H1 (cell line): ENCODE measurements around the gene BRMS1. TPM values are rescaled to one million over a fixed set of nuclear protein-coding genes. Genes with fewer than 3 reads are reported as not detected.

Experiments used
- CTCF ChIA-PET: fragments of 300-600 bp; sonication (Branson Sonifier 250); formaldehyde crosslinking; loops from one replicate; lab custom pipeline; 2021; ENCODE audit not compliant: partially characterized antibody; lab: Charles Lee
- POLR2A ChIA-PET: fragments of 300-600 bp; sonication (Branson Sonifier 250); formaldehyde crosslinking; loops from one replicate; lab custom pipeline; 2021; ENCODE audit warnings: inconsistent platforms; ENCODE audit not compliant: partially characterized antibody; lab: Charles Lee
- DNase-seq, 2 experiments: peaks; one replicate each; pipeline versions ENCODE4 v3.0.0 to v3.0.0-alpha.2; 2010 to 2022; ENCODE audit warnings: low spot score in 2 of 2, low read depth in 1 of 2, mixed read lengths in 1 of 2
- FAIRE-seq: peaks from 2 replicates; lab custom pipeline; 2011; peaks lifted over from hg19 to GRCh38; lab: Jason Lieb, UNC
- H2AFZ ChIP-seq: 2 replicates; pipeline ENCODE4 v1.8.1; 2012; ENCODE audit warnings: low read length, inconsistent platforms
- H2AK5ac ChIP-seq: 2 replicates; pipeline ENCODE4 v1.6.1; 2013; ENCODE audit warnings: low read depth, low read length
- H2BK120ac ChIP-seq: replicated peaks from 2 replicates; pipeline ENCODE3; 2013; ENCODE audit warnings: low read depth, low read length, inconsistent platforms
- H2BK12ac ChIP-seq: 2 replicates; pipeline ENCODE4 v1.6.1; 2013; ENCODE audit warnings: low read depth, low read length
- H2BK15ac ChIP-seq: 2 replicates; pipeline ENCODE4 v1.6.1; 2013; ENCODE audit warnings: low read length
- H2BK20ac ChIP-seq: 2 replicates; pipeline ENCODE4 v1.6.1; 2013; ENCODE audit warnings: low read length
- H2BK5ac ChIP-seq: 2 replicates; pipeline ENCODE4 v1.6.1; 2013; ENCODE audit warnings: low read depth, low read length
- H3K14ac ChIP-seq: 2 replicates; pipeline ENCODE4 v1.6.1; 2013; ENCODE audit warnings: inconsistent platforms; ENCODE audit not compliant: insufficient read length
- H3K18ac ChIP-seq: 2 replicates; pipeline ENCODE4 v1.6.1; 2013; ENCODE audit warnings: low read length; ENCODE audit errors: extremely low read depth
- H3K23ac ChIP-seq: 2 replicates; pipeline ENCODE4 v1.6.1; 2013; ENCODE audit warnings: inconsistent platforms; ENCODE audit not compliant: insufficient read length
- H3K23me2 ChIP-seq: 2 replicates; pipeline ENCODE4 v1.6.1; 2013; ENCODE audit warnings: low read depth, low read length
- H3K27ac ChIP-seq: 2 replicates; pipeline ENCODE4 v1.6.1; 2011; ENCODE audit warnings: low read depth, low read length, inconsistent platforms
- H3K27me3 ChIP-seq, 4 experiments: replicated peaks in 1 of 4; 1 replicate in 1 of 4; 2 replicates in 3 of 4; pipeline versions ENCODE4 v1.6.1 to v1.8.1; 2011 to 2013; ENCODE audit warnings: low read length in 3 of 4, mild to moderate bottlenecking in 3 of 4, inconsistent platforms in 2 of 4, mixed read lengths in 2 of 4, moderate library complexity in 1 of 4; ENCODE audit not compliant: control insufficient read depth in 3 of 4, insufficient read depth in 3 of 4; ENCODE audit errors: extremely low read depth in 1 of 4
- H3K36me3 ChIP-seq, 4 experiments: 2 replicates each; pipeline versions ENCODE4 v1.6.1 to v1.8.1; 2011 to 2013; ENCODE audit warnings: mild to moderate bottlenecking in 4 of 4, low read length in 3 of 4, moderate library complexity in 2 of 4, control low read depth in 1 of 4, inconsistent platforms in 1 of 4; ENCODE audit not compliant: insufficient read depth in 4 of 4, control insufficient read depth in 2 of 4
- H3K4ac ChIP-seq: replicated peaks from 2 replicates; pipeline ENCODE3; 2013; ENCODE audit warnings: low read length, low read depth, mixed read lengths, inconsistent platforms; ENCODE audit not compliant: insufficient read length
- H3K4me1 ChIP-seq, 4 experiments: replicated peaks in 1 of 4; 1 replicate in 1 of 4; 2 replicates in 3 of 4; pipeline versions ENCODE4 v1.6.1 to v1.8.1; 2011 to 2013; ENCODE audit warnings: low read length in 3 of 4, inconsistent platforms in 2 of 4, mixed read lengths in 1 of 4; ENCODE audit not compliant: insufficient read depth in 4 of 4, control insufficient read depth in 3 of 4
- H3K4me2 ChIP-seq, 2 experiments: 2 replicates each; pipeline versions ENCODE4 v1.6.1 to v1.8.1; 2011 to 2013; ENCODE audit warnings: low read depth in 2 of 2, low read length in 2 of 2, control low read depth in 1 of 2, inconsistent platforms in 1 of 2, mild to moderate bottlenecking in 1 of 2; ENCODE audit not compliant: insufficient read depth in 1 of 2
- H3K4me3 ChIP-seq, 4 experiments: fragments of 200-600, 300-600 bp in 1 of 4; sonication (generic), shearing (Covaris generic), sonication (Bioruptor Twin) in 1 of 4; 2 replicates each; pipeline versions ENCODE4 v1.5.1 to v1.8.1; 2011 to 2016; ENCODE audit warnings: low read length in 4 of 4, low read depth in 3 of 4, control low read depth in 2 of 4, inconsistent platforms in 2 of 4, mild to moderate bottlenecking in 2 of 4, mixed read lengths in 1 of 4, moderate library complexity in 1 of 4; ENCODE audit not compliant: insufficient read depth in 2 of 4; ENCODE audit errors: extremely low read depth in 1 of 4
- H3K56ac ChIP-seq: replicated peaks from 2 replicates; pipeline ENCODE3; 2013; ENCODE audit warnings: low read depth, mild to moderate bottlenecking, mixed read lengths, low read length, inconsistent platforms; ENCODE audit not compliant: insufficient read length
- H3K79me1 ChIP-seq: 2 replicates; pipeline ENCODE4 v1.6.1; 2013; ENCODE audit warnings: low read depth, low read length, control low read depth
- H3K79me2 ChIP-seq, 2 experiments: 2 replicates each; pipeline versions ENCODE4 v1.6.1 to v1.8.1; 2012 to 2013; ENCODE audit warnings: low read length in 2 of 2, mild to moderate bottlenecking in 2 of 2, inconsistent platforms in 1 of 2; ENCODE audit not compliant: insufficient read depth in 2 of 2, control insufficient read depth in 1 of 2
- H3K9ac ChIP-seq, 4 experiments: replicated peaks in 1 of 4; 1 replicate in 1 of 4; 2 replicates in 3 of 4; pipeline versions ENCODE4 v1.6.1 to v1.8.1; 2011 to 2013; ENCODE audit warnings: low read depth in 3 of 4, low read length in 3 of 4, control low read depth in 2 of 4, mild to moderate bottlenecking in 2 of 4, moderate library complexity in 2 of 4, inconsistent platforms in 1 of 4; ENCODE audit errors: extremely low read depth in 1 of 4
- H3K9me3 ChIP-seq, 2 experiments: 2 replicates each; pipeline versions ENCODE4 v1.6.1 to v1.8.1; 2012 to 2013; ENCODE audit warnings: mild to moderate bottlenecking in 2 of 2, moderate library complexity in 2 of 2, control low read depth in 1 of 2, inconsistent platforms in 1 of 2, low read depth in 1 of 2, low read length in 1 of 2, mixed read lengths in 1 of 2; ENCODE audit not compliant: insufficient read depth in 2 of 2
- H4K20me1 ChIP-seq, 2 experiments: replicated peaks in 1 of 2; 2 replicates each; pipeline versions ENCODE3 to v1.8.1; 2011 to 2013; ENCODE audit warnings: inconsistent platforms in 2 of 2, low read length in 2 of 2, mild to moderate bottlenecking in 1 of 2; ENCODE audit not compliant: insufficient read depth in 2 of 2, control insufficient read depth in 1 of 2
- H4K5ac ChIP-seq: 2 replicates; pipeline ENCODE4 v1.6.1; 2013; ENCODE audit warnings: low read length, low read depth, mixed read lengths, inconsistent platforms; ENCODE audit not compliant: insufficient read length
- H4K8ac ChIP-seq: 2 replicates; pipeline ENCODE4 v1.8.0; 2013; ENCODE audit warnings: mild to moderate bottlenecking, moderate library complexity, low read length, inconsistent platforms; ENCODE audit not compliant: insufficient read depth; ENCODE audit errors: extremely low read depth
- H4K91ac ChIP-seq: replicated peaks from 2 replicates; pipeline ENCODE3; 2013; ENCODE audit warnings: low read length, mixed read lengths, inconsistent platforms; ENCODE audit not compliant: insufficient read length
- BCL11A ChIP-seq, 2 experiments: IDR thresholded peaks; one replicate each; pipeline ENCODE4 v1.6.1; 2011; ENCODE audit warnings: low read depth in 2 of 2, low read length in 2 of 2, mild to moderate bottlenecking in 2 of 2
- CHD2 ChIP-seq: IDR thresholded peaks from 2 replicates; pipeline ENCODE4 v1.6.1; 2012; ENCODE audit warnings: low read length, improper control_type of control experiment
- CREB1 ChIP-seq: IDR thresholded peaks from 2 replicates; pipeline ENCODE4 v1.6.1; 2012; ENCODE audit warnings: inconsistent platforms
- CTCF ChIP-seq, 3 experiments: IDR thresholded peaks; 1 replicate in 2 of 3; 2 replicates in 1 of 3; pipeline versions ENCODE4 v1.5.1 to v1.6.1; 2011; ENCODE audit warnings: low read length in 3 of 3, mild to moderate bottlenecking in 3 of 3, inconsistent platforms in 2 of 3, low read depth in 1 of 3, moderate library complexity in 1 of 3; ENCODE audit not compliant: insufficient read depth in 1 of 3; ENCODE audit errors: control extremely low read depth in 1 of 3
- FOSL1 ChIP-seq: IDR thresholded peaks from 2 replicates; pipeline ENCODE4 v1.6.1; 2011; ENCODE audit warnings: mild to moderate bottlenecking, low read depth, low read length, moderate library complexity; ENCODE audit not compliant: insufficient read depth
- JUN ChIP-seq: IDR thresholded peaks from 2 replicates; pipeline ENCODE4 v1.6.1; 2011; ENCODE audit warnings: low read depth, mild to moderate bottlenecking, improper control_type of control experiment, low read length
- JUND ChIP-seq: IDR thresholded peaks from 2 replicates; pipeline ENCODE4 v1.6.1; 2011; ENCODE audit warnings: mild to moderate bottlenecking, improper control_type of control experiment, low read length
- KDM1A ChIP-seq: fragments of 200-600, 300-600 bp; sonication (generic); IDR thresholded peaks from 2 replicates; pipeline ENCODE4 v1.7.1; 2016; ENCODE audit warnings: mild to moderate bottlenecking, low read length, borderline replicate concordance
- MAX ChIP-seq: IDR thresholded peaks from 2 replicates; pipeline ENCODE4 v1.6.1; 2012; ENCODE audit warnings: inconsistent platforms
- TAF1 ChIP-seq: IDR thresholded peaks from 2 replicates; pipeline ENCODE4 v1.6.1; 2011; ENCODE audit warnings: mild to moderate bottlenecking, low read depth, low read length
- TBP ChIP-seq: IDR thresholded peaks from 2 replicates; pipeline ENCODE4 v1.6.1; 2011; ENCODE audit warnings: low read depth, low read length, improper control_type of control experiment
- ZNF274 ChIP-seq: IDR thresholded peaks from 2 replicates; pipeline ENCODE4 v1.7.0; 2012; ENCODE audit warnings: low read length, borderline replicate concordance; ENCODE audit errors: extremely low read depth
- WGBS, 2 experiments: shearing (Covaris generic) in 1 of 2; methylation state at CpG; one replicate each; pipeline versions ENCODE4 v1.1.6 to v1.1.7; 2013 to 2015; ENCODE audit warnings: low lambda C conversion rate in 2 of 2, mixed read lengths in 2 of 2, inconsistent platforms in 1 of 2, low coverage in 1 of 2, missing lambda C conversion rate in 1 of 2; ENCODE audit not compliant: insufficient replicate concordance in 2 of 2, insufficient coverage in 1 of 2, insufficient read length in 1 of 2; ENCODE audit errors: extremely low coverage in 1 of 2, missing lambda C conversion rate in 1 of 2; 5-methylcytosine and 5-hydroxymethylcytosine counted together
- polyA plus RNA-seq, 7 experiments: library from polyadenylated mRNA; depleted of rRNA in 3 of 7; stranded (reverse) in 5 of 7; unstranded in 2 of 7; fragments of >200 nt in 5 of 7; fragments of 200-250 nt in 2 of 7; gene quantifications; 1 replicate in 5 of 7; 2 replicates in 1 of 7; 4 replicates in 1 of 7; pipeline versions ENCODE4 v1.2.1 to v1.2.3, GENCODE V29; 2011 to 2013; ENCODE audit warnings: missing spikeins in 2 of 7, mixed read lengths in 2 of 7
- total RNA-seq: library from RNA; stranded (reverse); fragmentation: NEBNext Ultra II Directional; extraction: Animal tissue kit (Norgen Biotek cat#: 25700); gene quantifications from 2 replicates; pipeline ENCODE4 v1.2.1, GENCODE V29; 2021

Gene BRMS1
- total and polyA plus RNA-seq, 2 of the 8 experiments (the other 6 are each of a cell fraction or from before 2014, with no cell fraction given), result 39.2 to 46.1 TPM

GRCh38 chr11:66328031-66328301 is 16.9 kb downstream of the BRMS1 start:
- Histone ChIP-seq H2AK5ac (peak overlapping the region; percentile 69), H3K23ac (no peak overlapping the region), H3K14ac (no peak overlapping the region), H3K4me1 (peaks cover 5 to 13% (median 8%) of the 10 kb centered on the region in 4 experiments; a peak in 6 of 7 replicates), H3K9ac (no peak overlapping the region), H2AFZ (peak overlapping the region; percentile 54), H3K4ac (peak overlapping the region; percentile 69), H4K5ac (no peak overlapping the region), H4K20me1 (no peaks in the 10 kb centered on the region), H2BK12ac (peak overlapping the region; percentile 99), H3K4me2 (no peak overlapping the region), H3K79me2 (no peaks in the 10 kb centered on the region), H4K91ac (peak overlapping the region; percentile 94), H3K56ac (no peak overlapping the region), H3K4me3 (no peak overlapping the region), H3K9me3 (no peaks in the 10 kb centered on the region), H3K27me3 (peaks cover 0 to 7% (median 5%) of the 10 kb centered on the region in 4 experiments; a peak in 2 of 7 replicates), H2BK20ac (peak overlapping the region; percentile 74; the same call in 1 of the 2 replicates), H2BK120ac (peak overlapping the region; percentile 80), H2BK5ac (peak overlapping the region; percentile 75; the same call in 1 of the 2 replicates), H3K23me2 (peaks cover 2% of the 10 kb centered on the region; the same call in 1 of the 2 replicates), H2BK15ac (peak overlapping the region; percentile 100), H3K27ac (no peak overlapping the region), H4K8ac (0 out of 2 replicates have a peak overlapping the region, but pooled peaks have one; percentile 63), H3K18ac (no peak overlapping the region; the same call in none of the 2 replicates), H3K36me3 (no peaks in the 10 kb centered on the region), H3K79me1 (no peaks in the 10 kb centered on the region)
- ChIA-PET CTCF (no interaction called here), POLR2A (no interaction called here)
- 95% methylated on average over 3 of the region's 3 CpGs; no CpG with 5 or more reads in 1 of the 2 experiments for WGBS, 2 experiments
- FAIRE-seq (no peak), DNase-seq (no peak)
- TF ChIP-seq CTCF (IDR thresholded peaks at IDR 0.05; ENCODE audit: control extremely low read depth in 1 of 3, insufficient read depth in 1 of 3, low read depth in 1 of 3, low read length in 3 of 3), result no peak
- TF ChIP-seq TBP, result no peak
- no peak; the same call in 1 of the 2 replicates for TF ChIP-seq KDM1A
- TF ChIP-seq ZNF274, result no peak
- TF ChIP-seq BCL11A (IDR thresholded peaks at IDR 0.05; ENCODE audit: low read depth in 2 of 2, low read length in 2 of 2), result no peak
- no peak for TF ChIP-seq TAF1
- no peak for TF ChIP-seq CHD2
- no peak for TF ChIP-seq CREB1
- TF ChIP-seq FOSL1, result no peak
- no peak for TF ChIP-seq JUND
- no peak for TF ChIP-seq JUN
- TF ChIP-seq MAX, result no peak
